Thyroid gland (tissue), 4 donors: ENCODE results near the gene SEMA4A.

Experiments
- CTCF ChIP-seq, 6 experiments: fragments of 200-600 bp in 3 of 6; fragments of 450-650 bp in 3 of 6; sonication (generic) in 3 of 6; IDR thresholded peaks; one replicate each; pipeline ENCODE4 v1.5.1; 2016 to 2019; ENCODE audit warnings: antibody characterized with exemption in 6 of 6, mild to moderate bottlenecking in 2 of 6, inconsistent platforms in 1 of 6, moderate library complexity in 1 of 6
- POLR2A ChIP-seq, 2 donors: fragments of 450-650 bp; IDR thresholded peaks; one replicate each; pipeline ENCODE4 v1.6.1; 2017; ENCODE audit warnings: antibody characterized with exemption in 2 of 2, mild to moderate bottlenecking in 2 of 2, moderate library complexity in 1 of 2

- TF ChIP-seq CTCF (IDR thresholded peaks at IDR 0.05), result no peak
- no peak for TF ChIP-seq POLR2A (IDR thresholded peaks at IDR 0.05)
Observed at GRCh38 chr1:156110252-156110651, 43.1 kb upstream of the SEMA4A start.
